Activated T-cell treated with anti-CD3 and anti-CD28 coated beads for 4 hours (primary cell): ENCODE results near the gene STK40.

Experiments
- DNase-seq: peaks from one replicate; pipeline ENCODE4 v3.0.0-alpha.2; 2020

The STK40 gene

DNA sequence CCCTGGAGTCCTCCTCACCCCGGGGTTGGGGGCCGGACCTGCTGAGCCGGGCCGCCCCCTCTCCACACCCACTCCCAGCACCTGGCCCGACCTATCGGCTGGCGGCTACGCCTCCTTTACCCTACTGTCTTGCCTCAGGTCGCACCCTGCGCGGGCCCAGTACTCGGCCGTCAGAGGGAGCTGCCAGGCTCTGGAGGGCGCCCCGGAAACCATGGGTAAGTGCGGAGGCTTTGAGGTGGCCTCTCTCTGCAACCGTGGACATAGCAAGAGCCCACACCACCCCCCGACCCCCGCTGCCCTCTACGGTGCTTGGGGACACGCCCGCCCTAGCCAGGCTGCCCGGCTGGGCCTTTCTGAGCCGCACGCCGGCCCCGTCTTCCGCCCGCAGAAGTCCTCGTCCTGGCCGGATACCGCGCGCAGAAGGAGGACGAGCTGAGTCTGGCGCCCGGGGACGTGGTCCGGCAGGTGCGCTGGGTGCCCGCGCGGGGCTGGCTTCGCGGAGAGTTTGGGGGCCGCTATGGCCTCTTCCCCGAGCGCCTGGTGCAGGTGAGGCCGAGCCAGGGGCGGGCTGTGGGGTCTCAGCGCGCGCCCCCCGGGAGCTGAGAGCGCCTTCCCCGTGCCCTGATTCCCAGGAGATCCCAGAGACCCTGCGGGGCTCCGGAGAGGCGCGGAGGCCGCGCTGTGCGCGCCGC, 79.4 kb downstream of the STK40 start, which contains the start of gene SH3D21:
SH3D21 (plus strand) TSS at position 159 of the 692 bp plus-strand sequence; CDS start at position 212, 53 bp downstream.
- peak; percentile 32 for DNase-seq

DNA sequence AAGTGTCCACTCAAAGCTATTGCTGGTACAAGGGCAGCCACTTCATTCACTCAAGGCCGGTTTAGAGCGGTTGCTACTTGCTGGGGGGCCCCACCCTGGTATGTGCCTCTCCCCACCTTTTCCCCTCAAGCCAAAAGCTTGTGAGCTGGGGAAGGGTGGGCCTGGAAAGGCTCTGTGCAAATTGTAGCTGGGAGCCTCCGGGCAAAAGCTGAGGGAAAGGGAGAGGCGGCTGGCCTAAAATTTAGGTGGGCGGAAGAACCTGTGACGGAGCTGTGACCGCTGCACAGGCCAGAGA, 79.9 kb downstream of the STK40 start:
- no peak for DNase-seq

DNA sequence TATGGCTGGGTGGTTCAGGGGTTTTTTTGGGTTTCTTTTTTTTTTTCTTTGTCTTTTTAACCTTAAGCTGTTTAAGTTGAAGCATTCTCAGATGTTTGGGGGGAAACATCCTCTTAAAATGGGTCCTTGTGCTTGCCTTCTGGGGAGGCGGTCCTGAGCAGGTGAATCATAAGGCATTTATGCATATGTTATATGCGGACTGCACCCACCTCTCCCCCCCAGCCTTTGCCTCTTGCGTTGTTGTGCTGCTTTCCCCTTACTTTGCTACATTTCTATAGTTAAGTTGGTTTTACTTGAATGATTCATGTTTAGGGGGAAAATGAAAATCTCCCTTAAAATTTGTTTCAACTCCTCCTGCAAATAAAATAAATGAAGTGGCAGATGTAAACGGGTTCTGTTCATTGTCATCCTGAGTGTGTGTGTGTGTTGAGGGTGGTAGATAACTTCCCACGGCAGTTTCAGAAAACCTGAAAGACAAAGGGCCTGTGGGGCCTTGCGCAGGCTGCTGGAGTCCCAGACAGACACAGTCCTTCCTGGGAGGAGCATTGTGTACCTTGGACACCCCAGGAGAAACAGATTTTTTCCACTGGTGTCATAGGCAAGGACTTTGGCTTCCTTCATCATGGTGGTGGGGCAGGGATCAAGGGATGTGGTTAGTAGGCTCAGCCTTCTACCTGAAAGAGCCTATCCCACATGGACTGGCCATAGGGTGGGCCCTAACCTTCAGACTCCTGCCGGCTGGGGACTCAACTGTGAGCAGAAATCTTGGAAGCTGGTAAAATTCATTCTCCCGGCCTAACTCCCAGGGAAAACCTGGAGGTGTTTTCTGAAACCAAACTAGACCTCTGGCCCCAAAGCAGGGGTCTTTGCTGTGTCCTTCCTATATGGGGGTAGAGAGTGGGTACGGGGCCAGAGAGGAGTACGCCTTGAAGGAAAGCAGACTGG, 80.5 kb downstream of the STK40 start:
- DNase-seq, result no peak

- DNase-seq, result no peak
These were observed 81.2 kb downstream of the STK40 start for GRCh38 chr1:36304521-36304920.

GRCh38 chr1:36303650-36304360, 81.9 kb downstream of the STK40 start:
- no peak for DNase-seq

DNA sequence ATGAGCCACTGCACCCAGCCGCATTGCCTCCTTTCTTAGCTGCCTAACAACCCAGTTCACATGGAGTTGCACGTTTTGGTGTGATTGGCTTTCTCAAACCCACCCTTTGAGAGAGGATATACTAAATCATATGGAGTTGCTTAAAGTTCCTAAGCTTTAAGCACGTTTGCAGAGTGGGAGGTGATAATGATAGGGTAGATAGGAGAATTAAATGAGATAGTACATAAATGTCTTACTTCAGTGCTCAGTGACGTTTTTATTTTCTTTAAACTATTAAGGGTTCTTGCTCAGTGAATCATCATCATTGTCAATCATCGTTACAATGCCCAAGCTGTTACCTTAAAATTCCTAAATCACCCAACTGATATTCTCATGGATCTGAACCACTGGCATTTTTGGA, 82.5 kb downstream of the STK40 start:
- no peak for DNase-seq

DNA sequence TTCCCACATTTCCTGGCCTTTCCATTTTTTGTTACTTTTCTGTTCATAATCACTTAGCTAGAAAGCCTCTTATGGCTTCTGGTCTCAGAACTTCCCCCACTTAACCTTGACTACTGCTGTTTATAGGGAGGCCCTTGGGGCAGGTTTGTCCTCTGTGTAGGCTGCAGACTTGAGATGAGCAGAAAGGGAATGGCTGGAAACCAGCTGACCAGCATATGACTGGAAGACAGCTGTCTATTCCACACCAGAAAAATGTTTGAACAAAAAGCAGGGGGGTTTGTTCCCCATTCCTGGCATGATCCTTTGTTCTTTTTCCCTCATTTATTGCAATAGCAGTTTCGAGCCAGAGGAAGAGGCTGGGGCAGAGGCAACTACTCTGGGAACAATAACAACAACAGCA, 84.5 kb downstream of the STK40 start:
- DNase-seq, result no peak

DNA sequence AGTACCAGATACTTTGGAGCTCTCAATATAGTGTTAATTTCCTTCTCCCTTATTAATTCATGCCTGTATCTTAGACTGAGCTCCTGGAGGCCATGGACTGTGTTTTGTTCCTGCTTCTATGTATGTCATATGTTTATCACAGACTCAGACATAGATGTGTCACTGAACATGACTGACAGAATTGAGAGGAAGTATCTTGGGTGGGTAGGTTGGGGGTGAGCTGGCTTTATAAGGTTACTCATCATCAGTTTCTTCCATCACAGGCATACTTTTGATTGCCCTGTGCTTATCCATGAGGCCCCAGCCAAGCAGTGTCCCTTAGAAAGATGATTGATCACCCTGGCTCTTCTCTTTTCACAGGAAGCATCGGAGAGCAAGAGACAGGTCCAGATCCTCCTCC, 85.2 kb downstream of the STK40 start:
- no peak for DNase-seq

GRCh38 chr1:36298640-36299039, 87.1 kb downstream of the STK40 start:
- no peak for DNase-seq

GRCh38 chr1:36297062-36297461, 88.7 kb downstream of the STK40 start:
- no peak for DNase-seq

DNA sequence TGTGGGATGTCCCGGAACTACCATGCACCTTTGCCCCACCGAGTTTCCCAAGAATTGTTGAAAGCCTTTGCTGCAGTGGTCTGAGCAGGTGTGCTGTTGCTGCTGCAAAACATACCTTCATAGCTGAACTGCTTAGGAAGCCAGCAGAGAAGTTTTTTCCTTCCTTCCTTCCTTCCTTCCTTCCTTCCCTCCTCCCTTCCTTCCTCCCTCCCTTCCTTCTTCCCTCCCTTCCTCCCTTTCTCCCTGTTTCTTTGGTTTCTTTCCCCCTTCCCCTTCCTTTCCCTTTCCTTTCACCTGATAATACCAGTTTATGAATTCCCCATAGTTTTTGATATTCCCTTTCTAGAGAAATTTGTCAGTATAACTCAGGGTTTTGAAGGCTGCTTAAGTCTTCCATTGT, 90.3 kb downstream of the STK40 start:
- DNase-seq, result no peak
